Panc1 (cell line): ENCODE data around the gene TMEM269. TPM values are rescaled to one million over a fixed set of nuclear protein-coding genes. Genes with fewer than 3 reads are reported as not detected.

Source experiments
- ATAC-seq: fragments of 200-7000 bp; cut with Tn5 transposase; 2 replicates; pipeline ENCODE4 v1.9.1; 2020; ENCODE audit warnings: mild to moderate bottlenecking, moderate library complexity
- BruUV-seq: library from RNA; stranded (reverse); fragments of 400-500 nt; replicated peaks from 2 replicates; lab custom pipeline; 2021; lab: Mats Ljungman, UMichigan
- CTCF ChIA-PET: fragments of 300-600 bp; sonication (Branson Sonifier 250); formaldehyde crosslinking; loops from one replicate; lab custom pipeline; 2022; ENCODE audit warnings: antibody characterized with exemption; lab: Charles Lee
- POLR2A ChIA-PET: fragments of 300-600 bp; sonication (Branson Sonifier 250); formaldehyde crosslinking; loops from one replicate; lab custom pipeline; 2022; ENCODE audit warnings: antibody characterized with exemption; lab: Charles Lee
- DNase-seq: peaks from one replicate; pipeline ENCODE4 v3.0.0-alpha.2; 2010; ENCODE audit warnings: low read depth, low spot score
- H3K27ac ChIP-seq: 2 replicates; pipeline ENCODE4 v1.5.1; 2011; ENCODE audit warnings: mild to moderate bottlenecking, low read length, inconsistent platforms
- H3K27me3 ChIP-seq: fragments of 200-500 bp; sonication (Bioruptor generic); 2 replicates; pipeline ENCODE4 v1.6.0; 2014; ENCODE audit warnings: low read length, inconsistent platforms; ENCODE audit not compliant: control insufficient read depth, insufficient read depth
- H3K36me3 ChIP-seq: fragments of 200-500 bp; sonication (Bioruptor generic); 2 replicates; pipeline ENCODE4 v1.5.1; 2014; ENCODE audit warnings: inconsistent platforms, mild to moderate bottlenecking, low read length, moderate library complexity; ENCODE audit not compliant: control insufficient read depth, insufficient read depth
- H3K4me1 ChIP-seq: 2 replicates; pipeline ENCODE4 v1.5.1; 2011; ENCODE audit warnings: inconsistent platforms, mild to moderate bottlenecking, low read length, moderate library complexity; ENCODE audit not compliant: control insufficient read depth, insufficient read depth
- H3K4me3 ChIP-seq, 2 experiments: 2 replicates each; pipeline ENCODE4 v1.5.1; 2011 to 2012; ENCODE audit warnings: low read depth in 2 of 2, low read length in 2 of 2, mild to moderate bottlenecking in 2 of 2, inconsistent platforms in 1 of 2, moderate library complexity in 1 of 2
- H3K9me3 ChIP-seq: fragments of 200-500 bp; sonication (Bioruptor generic); 2 replicates; pipeline ENCODE4 v1.5.1; 2014; ENCODE audit warnings: low read depth, mild to moderate bottlenecking, inconsistent platforms, low read length, moderate library complexity; ENCODE audit not compliant: control insufficient read depth, insufficient read depth
- POLR2AphosphoS5 ChIP-seq: IDR thresholded peaks from 2 replicates; pipeline ENCODE4 v1.6.1; 2012; ENCODE audit warnings: mild to moderate bottlenecking, low read depth, low read length, moderate library complexity
- SIN3A ChIP-seq: IDR thresholded peaks from 2 replicates; pipeline ENCODE4 v1.6.1; 2012; ENCODE audit warnings: low read depth, mild to moderate bottlenecking, low read length, moderate library complexity, borderline replicate concordance; ENCODE audit not compliant: insufficient read depth
- TCF7L2 ChIP-seq: IDR thresholded peaks from 2 replicates; pipeline ENCODE4 v1.6.1; 2011; ENCODE audit warnings: mild to moderate bottlenecking, low read depth, low read length, inconsistent platforms
- in situ Hi-C: cut with HindIII; loops from 2 replicates; pipeline ENCODE4 v1.10.0; 2016; ENCODE audit warnings: low sequenced_read_pairs, low pct_unique_long_range_greater_than_20kb
- intact Hi-C: fragments of 100-400 bp; cut with micrococcal nuclease; formaldehyde crosslinking; loops from one replicate; pipeline ENCODE4 v1.10.0; 2022; ENCODE audit not compliant: unreplicated experiment
- total RNA-seq: library from RNA; stranded (reverse); gene quantifications from one replicate; pipeline ENCODE4 v1.2.1, GENCODE V29; 2021; ENCODE audit not compliant: unreplicated experiment
- TF ChIP-seq, protein P1 (sequence below): fragments of 450-650 bp; IDR thresholded peaks from 2 replicates; pipeline ENCODE4 v1.5.1; 2017; ENCODE audit warnings: mild to moderate bottlenecking
- TF ChIP-seq, protein P2 (sequence below), 2 experiments: IDR thresholded peaks; 2 replicates each; pipeline ENCODE4 v1.6.1; 2011 to 2012; ENCODE audit warnings: low read depth in 2 of 2, control low read depth in 1 of 2, low read length in 1 of 2, mild to moderate bottlenecking in 1 of 2, moderate library complexity in 1 of 2; ENCODE audit not compliant: insufficient read depth in 1 of 2

TMEM269 gene
- total RNA-seq, 1 experiment from 2014 or later, result 0.13 TPM

- POLR2A ChIA-PET, result no interaction called here
These were observed 43.8 kb upstream of the TMEM269 start for GRCh38 chr1:42740851-42741580.

DNA sequence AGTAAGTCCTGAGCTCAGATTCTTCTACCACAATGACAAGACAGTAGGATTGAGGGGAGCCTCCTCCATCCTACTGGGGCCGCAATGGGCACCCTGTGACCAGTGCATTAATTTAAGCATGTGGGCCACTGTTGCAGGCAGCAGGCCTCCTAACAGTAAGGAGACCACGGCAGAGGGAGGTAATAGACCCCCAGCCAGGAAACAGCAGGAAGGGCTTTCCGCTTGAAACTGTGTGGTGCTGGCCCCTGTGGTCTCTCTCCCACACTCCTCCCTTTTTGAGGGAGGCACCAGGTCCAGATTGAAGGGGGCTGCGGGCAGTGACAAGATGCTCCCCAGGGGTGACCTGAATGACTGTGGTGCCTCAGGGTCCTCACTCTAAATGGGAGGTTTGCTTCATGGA lies 43.1 kb upstream of the TMEM269 start:
- no peak overlapping the region for H3K27ac ChIP-seq
- no peak for ATAC-seq
- intact Hi-C loops, result no loop called here
- in situ Hi-C loops, result no loop called here
- H3K27me3 ChIP-seq, result no peaks in the 10 kb centered on the region
- DNase-seq, result no peak
- no peaks in the 10 kb centered on the region; the same call in 1 of the 2 replicates for H3K4me1 ChIP-seq
- BruUV-seq, result no TSS peak
- no peak for TF ChIP-seq POLR2AphosphoS5
- no peak for TF ChIP-seq SIN3A
- TF ChIP-seq, protein P1, sequence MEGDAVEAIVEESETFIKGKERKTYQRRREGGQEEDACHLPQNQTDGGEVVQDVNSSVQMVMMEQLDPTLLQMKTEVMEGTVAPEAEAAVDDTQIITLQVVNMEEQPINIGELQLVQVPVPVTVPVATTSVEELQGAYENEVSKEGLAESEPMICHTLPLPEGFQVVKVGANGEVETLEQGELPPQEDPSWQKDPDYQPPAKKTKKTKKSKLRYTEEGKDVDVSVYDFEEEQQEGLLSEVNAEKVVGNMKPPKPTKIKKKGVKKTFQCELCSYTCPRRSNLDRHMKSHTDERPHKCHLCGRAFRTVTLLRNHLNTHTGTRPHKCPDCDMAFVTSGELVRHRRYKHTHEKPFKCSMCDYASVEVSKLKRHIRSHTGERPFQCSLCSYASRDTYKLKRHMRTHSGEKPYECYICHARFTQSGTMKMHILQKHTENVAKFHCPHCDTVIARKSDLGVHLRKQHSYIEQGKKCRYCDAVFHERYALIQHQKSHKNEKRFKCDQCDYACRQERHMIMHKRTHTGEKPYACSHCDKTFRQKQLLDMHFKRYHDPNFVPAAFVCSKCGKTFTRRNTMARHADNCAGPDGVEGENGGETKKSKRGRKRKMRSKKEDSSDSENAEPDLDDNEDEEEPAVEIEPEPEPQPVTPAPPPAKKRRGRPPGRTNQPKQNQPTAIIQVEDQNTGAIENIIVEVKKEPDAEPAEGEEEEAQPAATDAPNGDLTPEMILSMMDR, result no peak
- no peak for TF ChIP-seq TCF7L2
- TF ChIP-seq, protein P2, sequence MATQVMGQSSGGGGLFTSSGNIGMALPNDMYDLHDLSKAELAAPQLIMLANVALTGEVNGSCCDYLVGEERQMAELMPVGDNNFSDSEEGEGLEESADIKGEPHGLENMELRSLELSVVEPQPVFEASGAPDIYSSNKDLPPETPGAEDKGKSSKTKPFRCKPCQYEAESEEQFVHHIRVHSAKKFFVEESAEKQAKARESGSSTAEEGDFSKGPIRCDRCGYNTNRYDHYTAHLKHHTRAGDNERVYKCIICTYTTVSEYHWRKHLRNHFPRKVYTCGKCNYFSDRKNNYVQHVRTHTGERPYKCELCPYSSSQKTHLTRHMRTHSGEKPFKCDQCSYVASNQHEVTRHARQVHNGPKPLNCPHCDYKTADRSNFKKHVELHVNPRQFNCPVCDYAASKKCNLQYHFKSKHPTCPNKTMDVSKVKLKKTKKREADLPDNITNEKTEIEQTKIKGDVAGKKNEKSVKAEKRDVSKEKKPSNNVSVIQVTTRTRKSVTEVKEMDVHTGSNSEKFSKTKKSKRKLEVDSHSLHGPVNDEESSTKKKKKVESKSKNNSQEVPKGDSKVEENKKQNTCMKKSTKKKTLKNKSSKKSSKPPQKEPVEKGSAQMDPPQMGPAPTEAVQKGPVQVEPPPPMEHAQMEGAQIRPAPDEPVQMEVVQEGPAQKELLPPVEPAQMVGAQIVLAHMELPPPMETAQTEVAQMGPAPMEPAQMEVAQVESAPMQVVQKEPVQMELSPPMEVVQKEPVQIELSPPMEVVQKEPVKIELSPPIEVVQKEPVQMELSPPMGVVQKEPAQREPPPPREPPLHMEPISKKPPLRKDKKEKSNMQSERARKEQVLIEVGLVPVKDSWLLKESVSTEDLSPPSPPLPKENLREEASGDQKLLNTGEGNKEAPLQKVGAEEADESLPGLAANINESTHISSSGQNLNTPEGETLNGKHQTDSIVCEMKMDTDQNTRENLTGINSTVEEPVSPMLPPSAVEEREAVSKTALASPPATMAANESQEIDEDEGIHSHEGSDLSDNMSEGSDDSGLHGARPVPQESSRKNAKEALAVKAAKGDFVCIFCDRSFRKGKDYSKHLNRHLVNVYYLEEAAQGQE (IDR thresholded peaks at IDR 0.05; ENCODE audit: insufficient read depth in 1 of 2, low read depth in 2 of 2, low read length in 1 of 2), result no peak
- H3K36me3 ChIP-seq, result no peaks in the 10 kb centered on the region
- POLR2A ChIA-PET, result no interaction called here
- CTCF ChIA-PET, result no interaction called here
- no peak overlapping the region for H3K4me3 ChIP-seq
- no peaks in the 10 kb centered on the region for H3K9me3 ChIP-seq

More at GRCh38 chr1:42740851-42741580, 43.8 kb upstream of the TMEM269 start:
- Histone ChIP-seq H3K9me3 (no peaks in the 10 kb centered on the region), H3K27me3 (no peaks in the 10 kb centered on the region), H3K36me3 (no peaks in the 10 kb centered on the region), H3K27ac (no peak overlapping the region), H3K4me1 (no peaks in the 10 kb centered on the region; the same call in 1 of the 2 replicates), H3K4me3 (no peak overlapping the region)
- CTCF ChIA-PET, result no interaction called here
- ATAC-seq, result no peak
- TF ChIP-seq, protein P1, result no peak
- TF ChIP-seq TCF7L2 (no peak), POLR2AphosphoS5 (no peak), SIN3A (no peak)
- TF ChIP-seq, protein P2 (IDR thresholded peaks at IDR 0.05; ENCODE audit: insufficient read depth in 1 of 2, low read depth in 2 of 2, low read length in 1 of 2), result no peak
- intact Hi-C loops, result no loop called here
- DNase-seq, result no peak
- no TSS peak for BruUV-seq
- in situ Hi-C loops, result no loop called here
